Small intestine (tissue), 7 donors: ENCODE measurements around the gene ARHGAP40. TPM values are rescaled to one million over a fixed set of nuclear protein-coding genes. Genes with fewer than 3 reads are reported as not detected.

Experiments used
- DNase-seq, 2 donors: peaks; one replicate each; pipeline versions ENCODE4 v3.0.0 to v3.0.0-alpha.2; 2013
- FAIRE-seq: peaks from 2 replicates; lab custom pipeline; 2012; peaks lifted over from hg19 to GRCh38; lab: Jason Lieb, UNC
- H3K27ac ChIP-seq, 3 donors: one replicate each; pipeline ENCODE4 v1.5.1; 2013; ENCODE audit warnings: low read length in 2 of 3, mild to moderate bottlenecking in 2 of 3, control low read depth in 1 of 3, inconsistent platforms in 1 of 3, low read depth in 1 of 3, moderate library complexity in 1 of 3
- H3K27me3 ChIP-seq, 3 donors: one replicate each; pipeline ENCODE4 v1.6.1; 2013; ENCODE audit warnings: low read length in 3 of 3, inconsistent platforms in 1 of 3; ENCODE audit not compliant: control insufficient read depth in 3 of 3, insufficient read depth in 3 of 3
- H3K36me3 ChIP-seq, 3 donors: one replicate each; pipeline ENCODE4 v1.6.1; 2013; ENCODE audit warnings: low read length in 3 of 3, inconsistent platforms in 1 of 3, low read depth in 1 of 3, mild to moderate bottlenecking in 1 of 3, moderate library complexity in 1 of 3; ENCODE audit not compliant: control insufficient read depth in 3 of 3, insufficient read depth in 2 of 3
- H3K4me1 ChIP-seq, 3 donors: one replicate each; pipeline ENCODE4 v1.6.1; 2013; ENCODE audit warnings: low read length in 2 of 3, inconsistent platforms in 1 of 3, low read depth in 1 of 3, mild to moderate bottlenecking in 1 of 3, moderate library complexity in 1 of 3; ENCODE audit not compliant: control insufficient read depth in 3 of 3, insufficient read depth in 2 of 3
- H3K4me3 ChIP-seq, 3 donors: one replicate each; pipeline ENCODE4 v1.5.1; 2013; ENCODE audit warnings: low read length in 3 of 3, control low read depth in 1 of 3, inconsistent platforms in 1 of 3, low read depth in 1 of 3, mild to moderate bottlenecking in 1 of 3, moderate library complexity in 1 of 3
- H3K9me3 ChIP-seq, 2 donors: one replicate each; pipeline ENCODE4 v1.6.1; 2013; ENCODE audit warnings: low read depth in 1 of 2, low read length in 1 of 2; ENCODE audit not compliant: control insufficient read depth in 2 of 2, insufficient read depth in 1 of 2
- WGBS, 3 donors: extraction: QIAGEN DNeasy Blood & Tissue Kit; methylation state at CpG; one replicate each; pipeline ENCODE4 v1.1.7; 2013; 5-methylcytosine and 5-hydroxymethylcytosine counted together
- polyA plus RNA-seq, 4 donors: library from polyadenylated mRNA; stranded (reverse) in 3 of 4; unstranded in 1 of 4; fragments of 200-250 nt in 3 of 4; fragments of 120-200 nt in 1 of 4; gene quantifications; one replicate each; pipeline versions ENCODE4 v1.2.1 to v1.2.3, GENCODE V29; 2013
- donor health status: healthy with polysubstance abuse.
- donor health status: control.
- donor health status: control.
- donor health status: Bipolar disorder and iron deficiency.
- donor health status: healthy.

The ARHGAP40 gene
- polyA plus RNA-seq, 4 donors: 0.01 to 0.06 TPM; not detected in 2

GRCh38 chr20:38629979-38630378 lies 28.4 kb downstream of the ARHGAP40 start:
- no peak overlapping the region for H3K27ac ChIP-seq
- WGBS, 3 donors: 70 to 91% (median 84%) methylated on average over 1 of the region's 1 CpG
- no peaks in the 10 kb centered on the region for H3K27me3 ChIP-seq
- no peaks in the 10 kb centered on the region for H3K4me1 ChIP-seq
- FAIRE-seq: no peak
- no peaks in the 10 kb centered on the region for H3K9me3 ChIP-seq
- H3K36me3 ChIP-seq: no peaks in the 10 kb centered on the region
- DNase-seq: no peak
- no peak overlapping the region for H3K4me3 ChIP-seq

DNA sequence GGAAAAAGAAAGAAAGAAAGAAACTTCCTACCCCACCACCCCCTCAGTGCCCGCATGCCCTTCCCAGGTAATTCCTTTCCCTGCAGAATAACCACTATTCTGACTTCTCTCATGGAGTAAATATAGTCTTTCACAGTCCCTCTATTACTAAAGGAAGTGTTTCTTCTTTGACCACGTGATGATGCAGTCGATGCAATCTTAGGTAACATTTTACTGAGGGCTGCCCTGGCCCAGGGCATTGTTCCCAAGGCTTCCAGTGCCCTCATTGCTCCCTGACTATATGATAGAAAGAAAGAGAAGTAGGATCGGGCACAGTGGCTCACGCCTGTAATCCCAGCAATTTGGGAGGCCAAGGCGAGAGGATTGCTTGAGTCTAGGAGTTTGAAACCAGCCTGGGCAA lies 29.1 kb downstream of the ARHGAP40 start:
- Histone ChIP-seq H3K9me3 (no peaks in the 10 kb centered on the region), H3K36me3 (no peaks in the 10 kb centered on the region), H3K4me1 (no peaks in the 10 kb centered on the region), H3K27me3 (no peaks in the 10 kb centered on the region), H3K27ac (no peak overlapping the region), H3K4me3 (no peak overlapping the region)
- no peak for FAIRE-seq
- WGBS, 3 donors: 65 to 78% (median 66%) methylated on average over 6 of the region's 6 CpGs
- DNase-seq: no peak

- FAIRE-seq: no peak
- no peaks in the 10 kb centered on the region for H3K36me3 ChIP-seq
- WGBS, 3 donors: 45 to 52% (median 46%) methylated on average over 5 of the region's 5 CpGs
Observed at GRCh38 chr20:38631155-38632022, 29.8 kb downstream of the ARHGAP40 start.

DNA sequence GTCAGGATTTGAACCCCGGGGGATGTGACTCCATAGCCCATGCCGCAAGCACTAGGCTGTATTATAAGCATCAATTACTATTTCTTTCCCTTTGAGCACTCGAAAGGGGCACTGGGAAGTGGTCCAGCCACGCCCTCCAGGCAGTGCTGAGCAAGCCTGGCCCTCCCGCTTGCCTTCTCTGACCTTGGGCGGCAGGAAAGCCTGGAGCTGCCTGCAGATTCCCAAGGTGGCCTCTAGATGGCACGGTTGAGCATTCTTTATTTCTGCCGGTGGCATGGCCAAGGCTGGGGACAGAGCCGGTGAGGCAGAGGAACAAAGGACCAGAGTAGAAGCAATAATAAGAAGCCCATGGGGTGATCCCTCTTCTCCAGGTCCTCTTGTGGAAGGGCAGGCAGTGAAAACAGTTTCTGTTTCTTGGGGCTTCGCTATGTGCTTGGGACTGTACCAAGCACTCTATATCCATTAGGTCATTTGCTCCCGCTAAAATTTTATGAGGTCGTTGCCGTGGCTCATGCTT lies 32.0 kb downstream of the ARHGAP40 start:
- no peak overlapping the region for H3K27ac ChIP-seq
- DNase-seq (peak; percentile 45 to 56), FAIRE-seq (no peak)
- H3K27me3 ChIP-seq: no peaks in the 10 kb centered on the region
- 27 to 33% (median 32%) methylated on average over 13 of the region's 13 CpGs for WGBS, 3 donors
- H3K9me3 ChIP-seq: no peaks in the 10 kb centered on the region
- no peaks in the 10 kb centered on the region for H3K4me1 ChIP-seq
- no peak overlapping the region for H3K4me3 ChIP-seq
- no peaks in the 10 kb centered on the region for H3K36me3 ChIP-seq

More at GRCh38 chr20:38631155-38632022, 29.8 kb downstream of the ARHGAP40 start:
- H3K27ac ChIP-seq: no peak overlapping the region
- no peak for DNase-seq
- no peaks in the 10 kb centered on the region for H3K4me1 ChIP-seq
- H3K4me3 ChIP-seq: no peak overlapping the region
- H3K27me3 ChIP-seq: no peaks in the 10 kb centered on the region
- no peaks in the 10 kb centered on the region for H3K9me3 ChIP-seq

DNA sequence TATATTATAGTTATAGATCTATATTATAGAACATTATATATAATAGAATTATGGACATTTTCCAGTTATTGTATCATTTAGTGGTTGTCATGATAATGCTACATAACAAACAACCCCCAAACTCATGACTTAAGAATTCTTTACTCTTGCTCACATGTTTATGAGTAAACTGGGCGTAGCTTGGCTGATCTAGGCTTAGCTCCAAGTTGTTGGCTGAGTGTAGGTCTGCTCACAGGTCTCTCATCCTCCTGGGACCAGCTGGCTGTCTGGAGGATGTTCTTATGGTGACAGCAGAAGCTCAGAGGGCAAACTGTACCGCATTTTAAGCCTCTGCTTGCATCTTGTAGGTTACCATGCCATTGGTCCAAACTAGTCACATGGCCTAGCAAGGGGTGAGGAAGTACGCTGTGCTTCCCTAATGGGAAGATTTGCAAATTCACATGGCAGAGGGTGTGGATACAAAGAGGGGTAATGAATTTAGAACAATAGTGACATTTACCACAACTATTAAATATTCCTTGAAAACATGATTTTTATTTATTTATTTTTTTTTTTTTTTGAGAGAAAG lies 34.2 kb downstream of the ARHGAP40 start:
- Histone ChIP-seq H3K9me3 (no peaks in the 10 kb centered on the region), H3K27me3 (no peaks in the 10 kb centered on the region), H3K27ac (no peak overlapping the region), H3K4me1 (no peaks in the 10 kb centered on the region), H3K4me3 (no peak overlapping the region), H3K36me3 (no peaks in the 10 kb centered on the region)
- no peak for DNase-seq
- FAIRE-seq: no peak
- WGBS, 3 donors: 51 to 62% (median 61%) methylated on average over 3 of the region's 3 CpGs

DNA sequence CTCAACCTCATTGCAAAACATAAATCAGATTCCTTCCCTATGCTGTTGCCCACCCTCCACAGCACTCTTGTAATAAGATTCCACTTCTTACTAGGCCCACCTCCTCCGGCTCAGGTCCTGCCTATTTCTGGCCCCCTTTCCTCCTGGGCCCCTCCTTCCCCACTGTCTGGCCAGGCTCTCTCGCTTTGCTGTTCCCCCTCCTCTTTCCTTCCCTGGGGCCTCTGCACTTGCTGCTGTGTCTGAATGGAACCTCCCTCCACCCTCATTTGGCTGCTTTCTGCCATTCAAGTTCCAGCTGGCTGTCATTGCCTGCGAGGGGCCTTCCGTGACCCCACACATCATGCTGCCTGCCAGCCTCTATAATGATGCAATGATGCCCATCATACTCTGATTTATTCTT lies 38.9 kb downstream of the ARHGAP40 start:
- peaks cover 0 to 21% (median 3%) of the 10 kb centered on the region in 3 donors for H3K27me3 ChIP-seq
- H3K4me3 ChIP-seq: no peak overlapping the region
- H3K9me3 ChIP-seq: no peaks in the 10 kb centered on the region
- DNase-seq: no peak
- no peak overlapping the region for H3K27ac ChIP-seq
- H3K36me3 ChIP-seq: no peaks in the 10 kb centered on the region
- no peaks in the 10 kb centered on the region for H3K4me1 ChIP-seq
- WGBS, 3 donors: 30 to 53% (median 49%) methylated on average over 4 of the region's 4 CpGs
- FAIRE-seq: no peak

DNA sequence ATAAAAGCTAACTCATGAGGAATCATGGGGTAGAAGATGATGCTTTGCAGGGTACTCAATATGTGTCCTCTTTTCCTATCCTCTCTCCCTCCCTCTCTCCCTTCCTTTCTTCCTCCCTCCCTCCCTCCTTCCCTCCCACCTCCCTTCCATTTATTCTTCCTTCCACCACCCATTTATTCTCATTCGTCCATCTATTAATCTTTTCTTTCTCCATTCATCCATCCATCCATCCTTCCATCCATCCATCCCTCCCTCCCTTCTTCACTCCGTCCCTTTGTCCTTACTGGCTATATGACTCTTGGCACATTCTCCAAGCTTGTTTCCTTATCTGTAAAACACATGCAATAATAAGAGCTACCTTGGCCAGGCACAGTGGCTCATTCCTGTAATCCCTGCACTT lies 40.9 kb downstream of the ARHGAP40 start:
- Histone ChIP-seq H3K27ac (no peak overlapping the region), H3K36me3 (no peaks in the 10 kb centered on the region), H3K4me3 (no peak overlapping the region), H3K4me1 (peaks cover 0 to 6% (median 2%) of the 10 kb centered on the region in 3 donors), H3K9me3 (no peaks in the 10 kb centered on the region), H3K27me3 (peaks cover 0 to 37% (median 3%) of the 10 kb centered on the region in 3 donors)
- no peak for FAIRE-seq
- 58 to 79% (median 63%) methylated on average over 2 of the region's 2 CpGs for WGBS, 3 donors
- DNase-seq: no peak

DNA sequence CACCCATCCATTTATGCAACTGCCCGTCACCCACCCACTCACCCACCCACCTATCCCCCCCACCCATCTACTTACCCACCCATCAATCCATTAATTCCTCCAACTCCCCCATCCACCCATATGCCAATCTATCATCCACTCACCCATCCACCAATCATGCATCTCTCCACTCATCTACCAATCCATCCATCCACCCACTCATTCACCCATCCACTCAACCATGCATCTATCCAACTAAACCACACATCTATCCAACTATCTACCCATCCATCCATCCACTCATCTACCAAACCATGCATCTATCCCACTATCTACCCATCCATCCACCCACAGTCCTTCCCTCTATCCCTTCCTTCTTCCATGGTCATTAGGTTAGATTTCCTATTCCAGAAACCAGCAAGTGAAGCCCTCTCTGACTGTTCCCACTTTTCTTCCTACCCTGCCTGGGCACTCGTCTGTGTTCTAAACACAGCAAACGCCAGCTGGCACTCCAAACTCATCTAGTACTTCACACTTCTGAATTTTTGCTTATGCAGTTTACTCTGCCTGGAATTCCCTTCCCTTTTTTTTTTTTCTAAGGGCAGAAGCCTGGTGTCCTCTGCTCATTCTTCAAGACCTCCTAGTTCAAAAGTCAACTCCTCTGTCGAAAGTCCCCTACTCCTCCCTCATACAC lies 43.1 kb downstream of the ARHGAP40 start:
- DNase-seq (no peak), FAIRE-seq (no peak)
- Histone ChIP-seq H3K4me3 (no peak overlapping the region), H3K27me3 (peaks cover 0 to 44% (median 3%) of the 10 kb centered on the region in 3 donors), H3K4me1 (peaks cover 0 to 6% (median 2%) of the 10 kb centered on the region in 3 donors), H3K27ac (no peak overlapping the region), H3K9me3 (no peaks in the 10 kb centered on the region), H3K36me3 (no peaks in the 10 kb centered on the region)
- 38 to 51% (median 42%) methylated on average over 4 of the region's 4 CpGs for WGBS, 3 donors
